GM19193 (cell line): Measurements from ENCODE around the gene ZNF208.
"Not testable (repeated sequence)": the region's sequence is repeated elsewhere in the genome, so short reads cannot be mapped to it uniquely, and the experiment has no call there.

Experiments used
- POLR2A ChIP-seq: IDR thresholded peaks from 4 replicates; pipeline ENCODE4 v1.6.1; 2011; ENCODE audit not compliant: insufficient read depth, insufficient read length; ENCODE audit errors: extremely low read depth

Gene ZNF208

DNA sequence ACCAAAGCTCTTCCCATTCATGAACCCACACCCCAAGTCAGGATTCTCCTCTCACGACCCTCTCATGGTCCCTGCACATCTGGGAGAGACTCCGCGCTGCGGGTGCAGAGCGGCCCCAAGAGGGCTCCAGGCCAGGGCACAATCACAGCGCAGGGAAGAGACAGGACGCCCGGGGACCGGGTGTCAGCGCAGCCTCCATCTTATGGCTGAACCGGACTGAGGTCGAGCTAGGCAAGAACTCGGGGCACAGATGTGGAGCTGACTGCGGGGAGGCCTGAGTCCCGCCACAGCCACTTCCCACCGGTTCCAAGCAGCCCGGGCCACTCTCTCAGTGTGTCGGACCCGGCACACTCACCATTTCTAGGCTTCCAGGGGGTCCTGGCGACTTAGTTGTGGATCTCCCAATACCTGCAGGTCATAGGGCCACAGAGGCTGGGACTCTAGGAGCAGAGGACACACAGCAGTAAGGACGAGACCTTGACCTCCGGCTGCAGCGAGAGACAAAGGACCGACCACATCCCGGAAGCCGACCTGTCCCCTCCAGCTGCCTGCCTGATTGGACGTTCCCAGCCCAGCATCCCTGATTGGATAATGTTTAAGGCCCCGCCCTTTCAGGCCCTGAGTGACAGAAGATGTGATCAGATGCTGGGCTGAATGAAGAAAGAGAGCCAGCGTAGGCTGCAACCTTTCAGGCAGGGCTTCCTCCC, at the start of gene ZNF208:
TSS of gene ZNF208 (minus strand) at position 507 of the 707 bp plus-strand sequence. CDS start at position 358, 149 bp downstream.
- not testable (repeated sequence) for TF ChIP-seq POLR2A

DNA sequence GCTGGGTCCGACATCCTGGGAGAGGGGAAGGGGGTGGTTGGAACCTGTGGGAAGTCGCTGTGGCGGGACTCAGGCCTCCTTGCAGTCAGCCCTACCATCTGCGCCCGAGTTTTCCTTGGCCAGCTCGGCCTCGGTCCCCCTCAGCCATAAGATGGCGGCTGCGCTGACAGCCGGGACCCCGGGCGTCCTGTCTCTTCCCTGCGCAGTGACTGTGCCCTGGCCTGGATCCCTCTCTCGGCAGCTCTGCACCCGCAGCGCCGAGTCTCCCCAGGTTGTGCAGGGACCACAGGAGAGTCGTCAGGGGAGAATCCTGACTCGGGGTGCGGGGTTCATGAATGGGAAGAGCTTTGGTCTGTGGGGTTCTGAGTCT, 41.9 kb upstream of the ZNF208 start:
- peak; percentile 8 for TF ChIP-seq POLR2A

DNA sequence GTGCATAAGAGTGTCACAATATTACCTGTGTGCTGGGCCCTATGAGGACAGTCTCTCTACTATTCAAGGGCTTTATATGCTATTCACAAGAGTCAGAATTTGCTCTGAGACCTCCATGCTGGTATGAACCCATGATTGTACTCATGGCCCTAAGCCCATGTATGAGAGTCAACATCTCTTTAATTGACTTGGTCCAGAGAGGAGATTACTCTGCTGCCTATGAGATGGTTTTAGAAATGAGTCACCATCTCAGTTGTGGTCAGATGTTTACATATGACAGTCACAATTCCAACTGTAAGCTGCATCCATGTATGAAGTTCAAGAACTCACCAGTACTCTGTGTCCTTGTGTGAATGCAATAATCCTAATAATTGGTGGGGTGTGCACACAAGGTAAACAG, 19.9 kb upstream of the ZNF208 start:
- no peak for TF ChIP-seq POLR2A

DNA sequence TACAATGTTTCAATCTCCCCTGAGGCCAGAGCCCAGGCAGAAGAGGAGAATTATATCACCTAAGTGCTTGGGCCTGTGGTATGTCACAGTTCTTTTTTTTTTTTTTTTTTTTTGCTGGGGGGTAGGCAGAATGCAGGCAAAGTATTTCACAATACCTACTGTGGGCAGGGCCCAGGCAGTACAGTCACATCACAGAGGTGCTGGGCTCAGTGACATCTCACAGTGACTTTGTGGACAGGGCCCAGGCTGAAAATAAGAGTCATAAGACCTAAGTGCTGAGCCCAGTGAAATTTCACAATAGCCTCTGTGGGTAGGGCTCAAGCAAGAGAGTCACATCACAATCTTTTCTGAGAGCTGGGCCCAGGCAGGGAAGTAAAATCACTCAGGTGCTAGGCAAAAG, 15.9 kb upstream of the ZNF208 start:
- no peak for TF ChIP-seq POLR2A

DNA sequence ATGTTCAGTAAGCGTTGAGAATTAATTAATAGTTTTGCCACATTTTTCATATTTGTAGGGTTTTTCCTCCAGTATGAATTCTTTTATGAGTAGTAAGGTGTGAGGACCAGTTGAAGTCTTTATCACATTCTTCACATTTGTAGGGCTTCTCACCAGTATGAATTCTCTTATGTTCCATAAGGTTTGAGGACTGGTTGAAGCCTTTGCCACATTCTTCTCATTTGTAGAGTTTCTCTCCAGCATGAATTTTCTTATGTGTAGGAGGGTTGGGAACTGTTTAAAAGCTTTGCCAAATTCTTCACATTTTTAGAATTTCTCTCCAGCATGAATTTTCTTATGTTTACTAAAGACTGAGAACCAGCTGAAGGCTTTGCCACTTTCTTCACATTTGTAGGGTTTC, 40.3 kb downstream of the ZNF208 start:
- no peak for TF ChIP-seq POLR2A

DNA sequence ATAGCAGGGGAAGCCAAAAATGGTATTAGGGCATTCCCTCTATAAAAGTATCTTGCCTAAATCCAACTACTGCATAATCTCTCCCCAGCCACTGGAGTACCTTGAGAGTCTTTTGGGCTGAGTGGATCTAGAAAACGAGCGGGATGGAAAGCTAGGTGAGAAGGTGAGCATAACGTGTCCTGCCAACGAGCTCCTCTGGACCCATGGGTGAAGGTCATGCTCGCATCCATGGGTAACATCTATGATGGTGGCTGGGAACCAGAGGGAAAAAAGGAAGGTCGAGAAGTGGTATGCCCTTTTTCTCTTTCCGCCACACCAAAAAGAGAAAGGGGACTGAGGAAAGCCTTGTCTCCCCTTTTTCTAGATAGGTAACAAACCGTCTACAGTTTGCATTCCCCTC, 63.0 kb downstream of the ZNF208 start:
- TF ChIP-seq POLR2A, result no peak

DNA sequence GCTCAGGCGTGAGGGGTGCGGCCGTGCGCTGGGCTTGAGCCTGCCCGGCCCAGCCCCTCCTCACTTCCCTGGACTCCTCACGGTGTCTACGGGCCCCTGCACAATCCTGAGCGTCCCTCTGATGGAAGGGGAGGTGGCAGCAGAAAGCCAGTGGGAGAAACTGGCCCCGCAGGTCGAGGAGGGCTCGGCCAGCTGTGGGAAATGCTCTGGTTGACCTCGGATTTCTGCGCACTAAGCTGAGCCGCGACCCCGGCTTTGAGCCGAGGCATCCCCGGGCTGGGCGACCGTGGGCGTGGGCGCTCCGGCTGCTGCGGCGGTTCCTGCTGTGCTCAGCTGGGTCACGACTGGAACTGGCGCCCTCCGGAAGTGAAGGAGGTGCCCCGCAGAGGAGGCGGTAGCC, 70.1 kb downstream of the ZNF208 start:
- TF ChIP-seq POLR2A, result no peak

DNA sequence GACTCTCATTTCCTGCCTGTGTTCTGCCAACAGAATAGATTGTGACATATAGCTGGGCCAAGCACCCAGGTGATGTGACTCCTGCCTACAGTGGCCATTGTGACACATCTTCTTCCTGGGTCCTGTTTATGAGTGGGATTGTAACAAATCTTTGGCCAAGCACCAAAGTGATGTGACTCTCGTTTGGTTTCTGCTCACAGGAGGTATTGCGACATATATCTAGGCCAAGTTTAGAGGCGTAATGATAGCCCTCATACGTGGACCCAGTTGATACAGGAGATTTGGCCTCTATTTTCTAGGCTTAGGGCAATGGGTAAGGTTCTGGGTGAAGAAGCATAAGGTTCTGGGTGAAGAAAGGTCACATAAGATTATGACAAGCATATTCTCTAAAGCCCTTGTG, 76.2 kb downstream of the ZNF208 start:
- no peak for TF ChIP-seq POLR2A

DNA sequence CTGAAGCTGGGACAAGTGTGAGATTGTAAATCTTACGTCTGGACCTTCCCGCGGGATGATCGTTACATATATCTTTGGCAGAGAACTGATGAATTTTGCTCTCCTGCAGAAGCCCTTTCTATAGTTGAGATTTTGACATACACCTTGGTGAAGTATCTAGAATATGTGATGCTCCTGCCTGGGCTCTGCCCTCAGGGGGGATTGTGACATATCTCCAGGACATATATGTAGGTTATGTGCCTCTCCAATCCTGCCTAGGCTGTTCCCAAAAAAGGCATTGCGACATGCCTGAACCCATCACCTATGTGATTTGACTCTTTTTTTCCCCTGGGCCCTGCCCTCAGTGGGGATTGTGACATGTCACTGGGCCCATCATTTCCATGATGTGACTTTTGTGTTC, 76.6 kb downstream of the ZNF208 start:
- no peak for TF ChIP-seq POLR2A

DNA sequence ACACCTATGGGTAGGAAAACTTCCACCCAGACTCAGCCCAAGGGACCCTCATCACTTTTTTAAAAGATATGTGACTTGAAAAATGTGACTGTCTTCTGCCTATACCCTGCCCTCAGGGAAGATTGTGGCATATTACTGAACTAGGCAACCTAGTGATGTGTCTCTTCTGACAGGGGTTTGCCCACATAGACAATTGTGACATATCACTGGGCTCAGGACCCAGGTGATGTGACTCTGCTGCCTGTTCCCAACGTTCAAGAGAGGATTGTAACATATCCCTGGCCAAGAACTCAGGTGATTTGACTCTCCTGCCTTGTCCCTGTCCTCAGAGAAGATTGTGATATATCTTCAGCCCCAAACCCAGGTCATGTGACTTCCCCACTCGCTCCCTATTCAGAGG, 88.5 kb downstream of the ZNF208 start:
- no peak for TF ChIP-seq POLR2A

DNA sequence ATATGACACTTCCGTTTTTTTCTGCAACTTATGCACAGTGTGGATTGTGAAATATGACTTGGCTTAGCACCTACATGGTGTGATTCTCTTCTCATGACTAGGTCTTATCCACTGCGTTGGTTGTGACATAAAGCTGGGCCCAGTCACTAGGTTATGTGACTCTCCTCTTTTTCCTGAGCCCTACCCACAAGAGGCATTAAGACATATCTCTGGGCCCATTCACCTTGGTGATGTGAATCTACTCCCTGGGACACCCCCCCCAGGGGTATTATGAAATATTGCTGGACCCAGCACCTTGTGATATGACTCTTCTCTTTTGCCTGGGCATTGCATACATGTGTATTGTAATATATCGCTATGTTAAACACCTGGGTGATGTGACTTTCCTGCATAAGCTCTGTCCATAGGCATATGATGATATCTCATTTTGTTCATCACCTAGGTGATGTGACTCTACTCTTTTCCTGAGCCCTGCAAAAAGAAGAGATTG, 89.0 kb downstream of the ZNF208 start:
- TF ChIP-seq POLR2A, result no peak

DNA sequence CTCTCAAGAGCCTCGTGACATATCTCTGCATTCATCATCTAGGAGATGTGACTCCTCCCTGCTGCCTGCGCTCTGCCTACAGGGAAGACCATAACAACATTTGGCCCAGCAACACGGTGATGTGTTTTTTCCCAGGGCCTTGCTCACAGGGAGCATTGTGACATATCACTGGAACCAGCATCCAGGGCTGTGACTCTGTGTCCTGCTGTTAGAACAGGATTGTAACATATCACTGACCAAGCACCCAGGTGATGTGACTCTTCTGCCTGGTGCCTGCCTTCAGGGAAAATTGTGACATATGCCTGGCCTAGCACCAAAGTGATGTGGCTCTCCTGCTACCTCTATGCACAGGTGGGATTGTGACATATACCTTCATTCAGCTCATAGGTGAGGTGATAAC, 95.3 kb downstream of the ZNF208 start:
- TF ChIP-seq POLR2A, result no peak

DNA sequence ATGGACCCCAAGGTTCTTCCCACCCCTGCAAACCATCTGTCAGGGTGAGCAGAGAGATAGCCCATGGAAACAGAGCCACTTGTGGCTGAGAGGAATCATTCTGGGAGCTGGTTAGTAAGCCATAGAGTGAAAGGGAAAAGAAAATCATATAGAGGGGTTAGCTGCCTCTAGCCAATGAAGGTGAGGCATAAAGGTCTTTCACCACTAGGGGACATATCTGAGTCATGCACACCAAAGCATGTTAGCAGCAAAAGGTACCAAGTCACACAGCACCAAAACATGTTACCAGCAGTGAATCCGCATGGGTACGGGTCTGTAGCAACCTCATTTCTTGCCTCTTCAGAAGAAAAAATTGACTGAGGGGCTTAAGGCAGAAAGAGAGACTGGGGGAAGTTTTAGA, 98.1 kb downstream of the ZNF208 start:
- no peak for TF ChIP-seq POLR2A

DNA sequence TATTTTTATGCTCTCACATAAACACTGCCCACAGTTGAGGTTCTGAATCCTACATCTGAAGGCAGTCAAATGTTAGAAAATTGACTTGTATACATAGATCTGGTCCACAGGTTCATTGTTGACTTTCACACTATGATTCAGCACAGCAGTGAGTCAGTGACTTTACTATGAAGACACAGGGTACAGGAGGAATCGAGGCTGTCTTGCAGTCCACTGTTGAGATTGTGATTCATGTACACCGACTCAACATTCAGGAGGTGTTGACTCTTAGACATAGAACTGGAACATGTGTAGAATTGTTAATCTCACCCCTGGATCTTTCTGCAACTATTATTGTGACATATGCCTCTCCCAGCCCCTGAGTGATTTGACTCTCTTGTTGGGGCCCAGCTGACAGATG, 100.4 kb downstream of the ZNF208 start:
- no peak for TF ChIP-seq POLR2A

DNA sequence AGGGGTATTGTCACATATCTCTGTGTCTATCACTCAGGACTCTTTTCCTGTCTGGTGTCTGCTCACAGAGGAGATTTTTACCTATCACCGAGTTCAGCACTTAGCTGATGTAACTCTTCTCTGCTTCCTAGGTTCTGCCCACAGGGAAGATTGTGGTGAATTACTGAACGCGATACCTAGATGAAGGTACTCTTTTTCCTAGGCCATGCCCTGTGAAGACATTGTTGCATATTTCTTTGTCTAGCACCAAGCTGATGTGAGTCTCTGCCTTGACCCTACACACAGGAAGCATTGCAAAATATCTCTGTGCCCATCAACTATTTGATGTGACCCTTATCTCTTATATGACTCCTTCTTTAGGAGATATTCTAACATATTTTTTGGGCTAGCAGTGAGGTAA, 102.7 kb downstream of the ZNF208 start:
- no peak for TF ChIP-seq POLR2A

DNA sequence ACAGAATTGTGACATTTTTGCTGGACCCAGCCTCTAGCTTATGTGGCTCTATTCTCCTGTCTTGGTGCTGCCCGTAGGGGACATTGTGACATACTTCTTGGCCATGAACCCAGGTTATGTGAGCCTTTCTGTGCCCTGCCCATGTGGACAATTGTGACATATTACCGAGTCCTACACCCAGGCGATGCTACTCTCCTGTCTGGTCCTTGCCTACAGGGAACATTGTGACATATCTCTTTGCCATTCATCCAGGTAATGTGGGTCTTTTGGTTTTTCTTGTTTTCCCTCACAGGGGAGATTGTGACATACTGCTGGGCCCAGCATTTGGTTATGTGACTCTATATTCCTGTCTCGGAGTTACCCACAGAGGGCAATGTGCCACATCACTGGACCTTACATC, 103.2 kb downstream of the ZNF208 start:
- no peak for TF ChIP-seq POLR2A

DNA sequence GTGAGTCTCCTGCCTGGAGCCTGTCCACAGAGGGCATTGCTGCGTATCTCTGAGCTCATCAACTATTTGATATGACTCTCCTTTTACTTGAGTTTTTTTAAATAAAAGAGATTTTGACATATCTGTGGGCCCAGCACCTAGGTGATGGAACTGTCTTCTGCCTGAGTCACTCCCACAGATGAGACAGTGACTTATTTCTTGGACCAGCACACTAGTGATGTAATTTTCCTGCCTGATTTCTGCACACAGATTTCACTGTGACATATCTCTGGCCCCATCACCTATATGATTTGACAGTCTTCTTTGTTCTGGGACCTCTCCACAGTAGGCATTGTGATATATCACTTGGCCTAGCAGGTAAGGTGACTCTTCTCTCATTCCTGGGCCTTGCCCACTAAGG, 108.2 kb downstream of the ZNF208 start:
- no peak for TF ChIP-seq POLR2A

DNA sequence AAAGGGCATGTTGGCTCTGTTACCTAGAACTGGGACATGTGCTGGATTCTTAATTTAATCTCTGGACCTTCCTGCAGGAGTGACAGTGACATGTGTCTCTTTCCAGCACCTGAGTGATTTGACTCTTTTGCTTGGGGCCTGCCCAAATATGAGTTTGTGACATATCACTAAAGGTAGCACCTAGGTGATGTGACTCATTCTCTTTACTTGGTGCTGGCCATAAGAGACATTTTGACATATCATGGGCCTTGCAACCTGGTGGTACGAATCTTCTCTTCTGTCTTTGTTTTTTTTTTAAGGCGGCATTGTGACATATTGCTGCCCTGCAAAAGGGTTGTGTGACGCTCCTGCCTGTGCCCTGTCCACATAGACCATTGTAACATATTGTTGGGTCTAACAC, 108.9 kb downstream of the ZNF208 start:
- no peak for TF ChIP-seq POLR2A

DNA sequence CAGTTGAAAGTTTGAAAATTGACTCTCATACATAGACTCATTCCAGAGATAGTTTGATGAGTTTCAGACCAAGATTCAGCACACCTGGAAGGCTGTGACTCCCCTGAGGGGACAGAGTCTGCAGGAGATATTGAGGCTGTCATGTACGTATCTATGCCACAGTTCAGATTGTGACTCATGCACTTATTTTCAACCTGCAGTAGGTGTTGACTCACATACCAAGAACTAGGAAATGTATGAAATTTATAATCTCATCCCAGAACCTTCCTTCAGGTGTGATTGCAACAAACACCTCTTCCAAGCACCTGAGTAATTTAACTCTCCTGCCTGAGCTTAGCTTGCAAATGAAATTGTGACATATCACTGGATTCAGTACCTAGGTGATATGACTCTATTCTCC, 110.3 kb downstream of the ZNF208 start:
- TF ChIP-seq POLR2A, result no peak
